ENCODE data around the gene PEPD.

The PEPD gene

DNA sequence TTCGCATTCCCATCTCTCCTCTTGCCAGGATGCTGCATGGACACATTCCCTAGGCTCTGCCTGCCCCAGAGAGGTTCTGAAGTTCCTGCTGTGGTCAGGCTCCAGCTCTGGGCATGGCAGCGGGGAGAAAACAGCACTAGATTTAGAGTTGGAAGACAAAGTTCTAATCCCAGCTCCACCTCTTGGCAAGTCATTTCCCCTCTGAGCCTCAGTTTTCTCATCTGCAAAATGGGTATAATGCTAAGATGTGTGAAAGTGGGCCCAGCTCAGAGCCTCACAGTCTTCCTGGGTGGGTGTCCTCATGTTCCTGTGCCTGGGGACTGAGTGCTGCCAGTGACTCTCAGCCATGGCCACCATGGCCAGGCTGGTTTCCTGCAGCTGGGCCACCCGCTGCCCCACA lies 9.6 kb downstream of the PEPD start:
- DNase-seq (ENCODE audit: low read depth in 2 of 2): no peak

DNA sequence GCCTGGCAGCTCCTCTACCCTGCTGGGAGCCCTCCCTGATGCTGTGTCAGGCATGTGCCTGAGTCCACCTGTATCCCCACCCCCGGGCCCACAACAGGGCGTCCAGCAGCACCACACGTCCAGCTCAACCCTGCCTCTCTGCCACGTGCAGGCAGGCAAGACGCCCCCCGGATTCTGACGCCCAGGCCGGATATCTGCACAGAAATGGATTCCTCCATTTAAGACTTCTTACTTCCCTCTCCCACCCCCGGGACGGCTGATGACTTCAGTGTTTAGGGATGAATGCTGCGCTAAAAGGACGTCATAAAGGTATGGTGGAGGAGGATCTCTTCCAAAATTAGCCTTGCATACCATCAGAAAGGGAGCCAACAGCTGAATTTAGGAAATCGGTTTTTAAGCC lies 10.2 kb downstream of the PEPD start:
- DNase-seq (ENCODE audit: low read depth in 2 of 2): no peak

DNA sequence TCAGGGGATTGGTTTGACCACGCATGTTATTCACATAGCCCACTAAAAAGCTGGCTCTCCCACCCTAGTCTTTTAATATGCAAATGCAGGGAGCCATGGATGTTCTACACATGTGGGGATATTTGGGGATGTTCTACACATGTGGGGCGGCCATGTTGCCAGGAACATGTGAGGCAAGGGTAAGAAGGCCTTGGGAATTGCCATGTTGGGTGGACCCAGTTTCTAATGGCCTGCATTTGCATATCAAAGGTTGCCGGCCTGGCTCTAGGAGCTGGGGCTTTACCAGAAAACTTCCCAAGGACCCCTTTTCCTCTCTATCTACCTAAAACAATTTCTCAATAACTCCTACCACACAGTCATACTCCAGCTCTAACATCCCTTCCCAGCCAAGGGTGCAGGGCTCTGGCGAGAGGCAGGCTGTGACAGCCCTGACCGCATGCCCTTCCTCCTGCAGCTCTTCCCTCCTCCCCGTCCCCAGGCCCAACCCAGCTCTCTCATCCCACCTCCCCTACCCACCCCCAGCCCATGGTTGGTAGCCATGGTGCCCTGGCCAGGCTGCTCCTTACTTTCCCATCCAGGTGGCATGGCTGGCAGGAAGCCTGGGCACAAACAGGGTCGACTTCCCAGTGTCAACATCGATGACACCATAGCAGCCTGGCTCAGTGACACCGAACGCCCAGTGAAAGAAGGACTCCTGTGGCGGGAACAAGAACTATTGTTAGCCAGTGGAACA lies 11.0 kb downstream of the PEPD start:
- no peak for DNase-seq (ENCODE audit: low read depth in 2 of 2)

DNA sequence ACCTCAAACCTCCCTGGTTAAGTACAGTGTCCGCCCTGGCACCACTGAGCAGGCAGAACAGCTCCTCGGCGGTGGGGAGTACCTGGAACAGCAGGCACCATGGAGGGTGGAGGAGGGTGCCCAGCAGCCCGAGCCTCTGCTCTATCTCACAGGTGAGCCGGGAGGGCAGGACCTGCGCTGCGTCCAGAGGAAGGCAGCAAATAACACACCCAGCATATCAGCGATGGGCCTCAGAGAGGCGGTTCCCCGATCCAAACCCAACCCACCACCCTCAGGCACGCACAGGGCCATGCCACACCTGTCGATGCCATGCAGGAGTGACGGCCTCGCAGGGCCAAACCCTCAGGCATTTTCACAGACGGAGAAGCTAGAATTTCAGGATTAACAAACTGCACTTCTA lies 11.8 kb downstream of the PEPD start:
- DNase-seq (ENCODE audit: low read depth in 2 of 2): no peak

DNA sequence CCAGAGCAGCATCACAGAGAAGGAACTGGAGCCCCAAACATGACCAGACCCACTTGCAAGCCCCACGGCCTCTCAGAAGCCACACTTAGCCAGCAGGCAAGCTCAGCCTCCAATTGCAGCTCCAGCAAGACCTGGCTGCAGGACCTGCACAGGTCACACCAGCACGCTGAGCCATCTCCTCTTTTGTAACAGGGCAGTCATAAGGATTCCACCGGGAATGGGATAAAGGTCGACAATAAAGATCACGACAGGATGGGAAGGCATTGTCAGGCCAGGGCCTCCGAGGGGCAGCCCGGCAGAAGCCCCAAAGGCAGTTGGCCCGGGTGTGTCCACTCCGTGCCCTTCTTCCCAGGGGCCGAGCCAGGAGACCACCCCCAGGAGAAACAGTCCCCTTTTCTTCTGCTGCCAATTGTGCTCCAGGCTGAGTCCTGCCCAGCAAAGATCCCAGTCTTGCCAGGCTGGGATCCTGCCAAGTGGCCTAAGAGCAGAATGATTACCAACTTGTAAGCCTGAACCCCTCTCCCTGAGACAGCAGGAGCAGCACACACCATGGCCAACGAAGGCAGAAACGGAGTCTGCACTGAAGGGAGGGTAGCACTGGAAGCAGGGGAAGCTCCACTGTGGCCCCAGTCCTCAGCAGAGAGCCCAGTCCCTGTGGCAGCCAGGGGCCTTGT lies 12.5 kb downstream of the PEPD start:
- no peak for DNase-seq (ENCODE audit: low read depth in 2 of 2)

DNA sequence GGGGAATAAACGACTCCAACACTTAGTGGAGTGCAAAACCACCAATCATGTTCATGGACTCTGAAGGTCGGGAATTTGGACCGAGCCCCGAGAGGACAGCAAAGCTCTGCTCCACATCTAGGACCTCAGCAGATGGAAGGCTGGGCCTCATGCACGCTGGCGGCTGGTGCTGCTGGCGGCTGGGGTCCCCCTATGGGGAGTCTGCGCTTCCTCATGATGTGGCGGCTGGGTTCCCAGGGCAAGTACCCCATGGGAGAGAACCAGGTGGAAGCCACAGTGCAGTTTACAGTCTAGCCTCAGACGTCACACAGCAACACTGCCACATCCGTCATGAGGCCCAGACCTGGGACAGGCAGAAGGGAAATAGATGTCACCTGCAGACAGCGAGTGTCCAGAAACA lies 13.2 kb downstream of the PEPD start:
- DNase-seq (ENCODE audit: low read depth in 2 of 2): no peak

DNA sequence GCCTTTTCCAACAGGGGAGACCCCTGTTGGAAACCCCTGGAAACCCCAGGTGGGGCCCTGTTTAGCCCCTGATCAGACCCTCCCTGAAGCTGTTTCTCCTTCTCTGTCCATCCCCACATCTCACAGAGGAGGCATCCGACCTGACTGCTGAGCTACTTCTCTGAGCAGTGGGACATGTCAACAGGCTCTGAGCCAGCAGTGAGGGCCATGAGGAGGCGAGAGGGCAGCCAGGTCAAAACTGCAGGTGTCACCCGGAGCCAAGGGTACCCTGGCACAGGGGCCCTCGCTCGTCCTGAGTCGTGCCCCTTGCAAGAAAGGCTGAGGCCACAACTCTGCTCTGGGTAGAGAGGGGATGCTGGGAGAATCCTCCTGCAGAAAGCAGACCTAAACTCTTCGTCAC lies 13.6 kb downstream of the PEPD start:
- DNase-seq (ENCODE audit: low read depth in 2 of 2): no peak

DNA sequence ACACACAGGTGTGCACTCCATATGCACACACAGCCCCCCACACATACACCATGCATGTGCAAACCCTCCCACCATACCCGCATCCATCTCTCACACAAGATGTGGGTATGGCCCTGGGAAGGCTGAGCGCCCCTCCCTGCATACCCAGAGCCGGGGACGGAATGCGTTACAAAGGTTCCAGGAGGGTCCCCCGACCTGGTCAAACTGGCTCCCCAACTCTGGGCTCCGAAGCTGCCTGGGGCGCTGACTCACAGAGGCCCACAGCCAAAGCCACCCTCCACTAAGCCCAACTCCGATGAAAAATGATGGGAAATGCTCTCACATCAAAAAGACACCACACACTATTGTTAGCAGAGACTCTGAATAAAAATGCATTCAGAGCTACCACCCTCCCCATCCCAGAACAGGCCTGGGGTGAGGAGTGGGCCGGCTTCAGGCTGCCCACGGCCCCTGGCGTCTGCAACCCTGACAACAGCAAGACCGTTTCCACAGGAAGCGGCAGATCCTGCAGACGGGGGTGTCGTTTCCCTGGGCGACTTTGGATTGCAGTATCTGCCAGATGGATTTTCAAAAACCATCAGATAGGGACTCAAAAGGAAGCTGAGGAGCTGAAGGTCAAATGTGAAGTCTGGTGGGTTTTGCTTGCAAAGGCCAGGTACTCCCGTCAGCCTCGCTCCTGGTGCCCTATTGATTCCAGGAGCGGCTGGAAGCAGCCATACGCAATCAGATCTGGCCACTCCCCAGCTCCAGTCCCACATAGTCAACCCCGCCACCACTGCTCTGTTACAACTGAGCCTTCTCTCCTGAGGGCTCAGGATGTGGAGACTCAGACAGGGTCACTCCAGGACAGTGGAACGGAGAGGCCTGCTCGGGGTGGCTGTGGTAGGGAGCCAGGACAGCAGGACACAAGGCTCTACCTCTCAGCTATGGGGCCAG lies 14.3 kb downstream of the PEPD start:
- no peak for DNase-seq (ENCODE audit: low read depth in 2 of 2)

DNA sequence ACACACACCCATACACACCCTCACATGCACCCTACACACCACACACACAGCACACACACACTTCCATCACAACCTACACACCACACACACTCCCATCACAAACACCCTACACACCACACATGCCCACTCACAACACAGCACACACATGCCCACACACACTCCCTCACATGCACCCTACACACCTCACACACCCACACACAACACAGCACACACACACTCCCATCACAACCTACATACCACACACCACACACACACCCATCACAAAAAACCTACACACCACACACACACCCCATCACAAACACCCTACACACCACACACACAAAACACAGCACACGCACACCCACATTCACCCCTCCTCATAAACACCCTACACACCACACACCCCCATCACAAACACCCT lies 15.1 kb downstream of the PEPD start:
- no peak for DNase-seq (ENCODE audit: low read depth in 2 of 2)

DNA sequence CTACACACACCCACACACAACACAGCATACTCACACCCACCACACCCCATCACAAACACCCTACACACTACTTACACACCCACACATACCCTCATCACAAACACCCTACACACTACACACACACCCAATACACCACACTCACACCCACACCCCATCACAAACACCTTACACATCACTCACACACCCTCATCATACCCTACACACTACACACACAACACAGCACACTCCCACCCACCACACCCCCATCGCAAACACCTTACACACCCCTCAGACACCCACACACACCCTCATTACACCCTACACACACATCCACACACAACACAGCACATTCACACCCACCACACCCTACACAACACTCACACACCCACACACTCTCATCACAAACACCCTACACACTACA lies 15.8 kb downstream of the PEPD start:
- no peak for DNase-seq (ENCODE audit: low read depth in 2 of 2)

DNA sequence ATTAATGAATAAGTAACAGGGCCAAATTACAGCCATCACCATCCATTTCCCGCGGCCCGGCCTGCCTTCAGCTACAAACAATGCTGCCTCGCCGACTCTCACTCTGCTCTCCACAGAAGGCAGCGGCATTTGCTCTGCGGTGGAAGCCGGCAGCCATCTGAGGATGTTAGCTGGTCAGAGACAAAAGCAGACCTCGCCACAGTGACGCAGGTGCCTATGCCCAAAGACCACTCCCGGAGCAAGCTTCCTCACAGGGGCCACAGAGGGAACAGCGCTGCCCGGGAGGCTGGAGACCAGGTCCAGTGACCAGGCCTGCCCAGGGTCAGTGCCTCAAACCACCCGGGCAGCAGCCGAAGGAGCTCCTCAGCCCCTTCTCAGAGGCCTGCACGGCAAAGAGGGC lies 16.4 kb downstream of the PEPD start:
- no peak for DNase-seq (ENCODE audit: low read depth in 2 of 2)

DNA sequence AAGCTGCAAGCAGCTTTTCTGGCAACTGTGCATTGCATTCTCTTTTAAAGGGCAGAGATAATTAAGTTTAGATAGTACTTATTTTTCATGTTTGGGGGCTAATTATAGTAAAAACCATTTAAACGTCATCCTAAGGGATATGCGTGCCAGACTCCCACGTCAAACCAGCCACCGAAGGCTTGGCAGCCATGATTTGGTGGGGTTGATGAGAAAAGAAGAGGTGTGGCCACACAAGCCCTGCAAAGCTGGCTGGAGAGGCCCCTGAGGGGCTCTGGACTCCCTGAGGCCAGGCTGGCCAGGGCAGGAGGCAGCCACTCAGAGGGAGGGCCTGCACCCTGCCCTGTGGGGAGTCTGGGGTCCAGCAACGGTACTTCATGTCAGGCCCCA lies 17.5 kb downstream of the PEPD start:
- no peak for DNase-seq (ENCODE audit: low read depth in 2 of 2)

DNA sequence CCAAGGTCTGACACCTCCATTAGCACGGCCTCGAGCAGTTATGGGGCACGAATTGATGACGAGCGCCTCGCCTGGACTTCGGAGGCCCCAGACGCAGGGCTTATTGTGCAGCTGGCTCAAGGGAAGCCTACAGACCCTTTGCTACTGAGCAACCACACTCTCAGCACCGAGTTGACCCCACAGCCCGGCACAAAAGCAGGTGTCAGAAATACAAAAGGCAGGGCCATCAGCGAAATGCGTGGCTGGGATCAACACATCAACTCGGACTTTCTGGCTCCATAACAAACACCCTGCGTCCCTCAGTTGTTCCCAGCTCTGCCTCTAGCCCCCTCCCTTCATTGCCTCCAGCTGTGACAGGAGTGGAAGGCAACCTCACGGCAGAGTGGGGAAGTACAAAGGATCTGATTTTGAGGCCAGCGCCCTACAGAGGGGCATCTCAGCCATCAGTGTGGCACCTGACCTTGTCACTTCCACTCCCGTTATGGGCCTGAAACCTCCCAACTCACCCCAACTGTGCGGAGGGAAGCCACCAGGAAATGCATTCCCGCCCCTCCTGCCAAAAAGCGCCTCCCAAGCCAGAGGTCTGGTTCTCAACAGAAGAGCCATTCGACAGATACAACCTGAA lies 18.0 kb downstream of the PEPD start:
- no peak for DNase-seq (ENCODE audit: low read depth in 2 of 2)

DNA sequence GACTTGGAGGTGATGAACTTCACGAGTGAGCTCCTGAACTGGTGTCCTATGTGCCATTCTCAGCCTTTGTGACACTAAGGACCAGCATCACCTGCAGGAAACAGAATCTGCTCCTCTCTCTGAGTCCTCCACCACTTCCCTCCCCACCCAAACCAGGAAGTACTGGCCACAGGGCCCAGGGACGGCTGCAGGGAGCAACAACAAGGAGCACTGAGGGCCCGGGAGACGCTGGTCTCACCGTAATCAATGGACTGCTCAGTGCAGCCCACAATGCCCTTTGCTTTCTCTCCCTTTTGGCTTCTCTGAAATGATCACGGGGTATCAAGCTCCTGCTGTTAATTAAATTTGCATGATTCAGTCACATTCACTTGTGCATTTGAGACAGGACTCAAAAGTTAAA lies 18.6 kb downstream of the PEPD start:
- DNase-seq (ENCODE audit: low read depth in 2 of 2): no peak

DNA sequence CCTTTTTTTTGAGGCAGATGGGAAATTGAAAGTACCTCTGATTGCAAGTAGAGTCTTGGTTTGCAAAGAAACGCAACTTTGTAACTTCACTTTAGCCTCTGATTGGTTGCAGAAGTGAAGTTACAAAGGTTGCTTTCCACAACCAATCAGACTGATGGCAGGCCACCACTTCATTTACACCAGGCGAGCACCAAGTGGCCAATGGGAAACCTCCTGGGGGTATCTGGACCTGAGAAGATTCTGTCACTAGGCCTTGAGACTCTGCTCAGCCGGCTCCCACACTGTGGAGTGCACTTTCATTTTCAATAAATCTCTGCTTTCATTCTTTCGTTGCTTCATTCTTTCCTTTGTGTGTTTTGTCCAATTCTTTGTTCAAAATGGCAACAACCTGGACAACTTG lies 19.1 kb downstream of the PEPD start:
- DNase-seq (ENCODE audit: low read depth in 2 of 2): no peak

DNA sequence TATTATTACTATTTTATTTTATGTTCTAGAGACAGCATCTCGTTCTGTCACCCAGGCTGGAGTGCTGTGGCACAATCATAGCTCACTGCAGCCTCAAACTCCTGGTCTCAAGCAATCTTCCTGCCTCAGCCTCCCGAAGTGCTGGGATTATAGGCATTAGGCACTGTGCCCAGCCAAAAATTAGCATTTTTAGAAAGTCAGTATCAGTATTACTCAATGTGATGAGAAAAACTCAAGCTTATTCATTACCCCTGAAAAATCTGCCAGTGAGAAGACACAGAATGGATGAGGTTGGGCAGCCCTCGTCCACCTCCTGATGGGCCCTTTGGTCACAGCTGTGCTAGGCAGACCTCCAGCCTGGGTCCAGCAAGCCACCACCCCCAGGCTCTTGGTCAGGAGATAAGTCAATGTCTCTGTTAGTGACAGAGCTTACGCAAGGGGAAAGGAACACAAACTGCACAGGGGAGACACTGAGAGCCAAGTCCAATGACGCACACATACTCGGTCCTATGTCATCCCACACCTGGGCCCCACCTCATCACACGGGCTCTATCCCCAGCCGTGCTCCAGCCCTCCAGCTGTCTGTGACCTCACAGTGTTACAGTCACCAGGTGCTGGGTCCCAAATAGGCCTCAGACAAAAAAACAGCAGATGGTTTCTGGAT lies 19.8 kb downstream of the PEPD start:
- DNase-seq (ENCODE audit: low read depth in 2 of 2): no peak

DNA sequence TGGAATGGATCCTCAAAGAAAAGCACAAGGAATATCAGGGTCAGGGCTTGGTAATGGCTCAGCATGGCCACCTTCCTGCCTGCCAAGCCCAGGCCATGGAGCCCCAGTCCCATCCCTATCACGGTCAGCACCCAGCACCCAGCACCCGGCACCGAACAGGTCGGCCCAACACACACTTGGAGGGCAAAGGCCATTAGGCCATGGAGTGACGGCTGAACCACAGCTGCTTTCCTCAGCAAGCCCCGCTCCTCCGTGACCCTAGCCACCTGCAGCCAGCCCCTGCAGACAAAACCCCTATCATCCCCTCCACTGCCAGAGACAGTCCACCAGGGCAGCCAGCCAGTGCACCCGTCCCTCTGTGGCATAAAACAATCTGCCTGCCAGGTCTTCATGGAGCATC lies 20.6 kb downstream of the PEPD start:
- no peak for DNase-seq (ENCODE audit: low read depth in 2 of 2)

DNA sequence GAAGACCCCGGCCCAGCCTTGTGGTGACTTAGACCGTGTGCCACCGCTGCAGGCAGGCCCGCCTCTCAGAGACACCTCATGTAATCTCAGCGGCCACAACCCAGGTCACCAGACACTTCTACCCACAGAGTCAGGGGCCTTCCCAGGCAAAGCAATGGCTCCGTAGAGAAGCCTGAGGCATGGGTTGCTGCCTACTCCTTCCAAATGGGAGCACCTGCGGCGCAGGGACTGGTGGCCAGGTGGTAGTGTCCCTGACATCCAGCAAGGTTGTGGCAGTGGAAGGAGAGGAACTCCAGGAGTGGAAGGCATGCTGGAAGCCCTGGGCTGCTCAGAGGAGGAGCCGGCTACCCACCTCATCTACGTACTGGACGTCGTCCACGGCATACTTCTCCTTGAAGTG lies 21.0 kb downstream of the PEPD start:
- no peak for DNase-seq (ENCODE audit: low read depth in 2 of 2)

DNA sequence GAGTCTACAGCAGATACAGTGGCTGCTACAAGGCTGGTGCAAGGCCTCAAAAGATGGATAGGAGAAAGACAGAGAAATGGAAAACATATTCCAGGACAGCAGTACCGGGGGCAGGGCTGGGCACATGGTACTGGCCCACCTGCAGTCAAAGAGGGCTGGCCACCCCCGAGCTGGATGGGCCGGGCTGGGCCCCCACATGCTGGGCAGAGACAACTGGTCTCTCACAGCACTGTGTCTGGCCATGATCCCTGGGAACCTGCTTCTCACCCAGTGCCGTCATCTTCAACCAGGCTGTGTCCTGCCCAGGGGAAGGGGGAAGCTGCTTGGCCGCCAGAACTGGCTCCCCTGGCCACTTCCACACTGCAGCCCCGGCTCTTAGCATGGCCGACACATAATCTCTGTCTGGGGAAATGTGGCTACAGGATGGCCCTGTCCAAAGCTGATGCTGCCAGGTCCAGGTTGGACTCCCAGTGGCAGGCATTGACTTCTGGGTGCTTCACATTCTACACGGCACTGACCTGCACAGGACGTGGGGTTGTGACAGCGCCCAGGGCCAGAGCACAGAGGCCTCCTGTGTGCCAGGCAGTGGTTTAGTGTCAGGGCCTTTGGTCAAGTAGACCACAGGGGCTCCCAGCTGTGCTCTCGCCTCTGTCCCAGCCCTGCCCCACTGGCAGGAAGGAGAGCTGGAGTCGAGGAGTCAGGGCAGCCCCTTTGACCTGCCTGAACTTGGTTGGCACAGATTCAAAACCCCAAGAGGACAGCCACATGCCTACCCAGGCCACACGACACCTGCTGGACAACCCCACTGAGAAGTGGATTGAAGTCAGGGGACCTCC lies 21.7 kb downstream of the PEPD start:
- no peak for DNase-seq (ENCODE audit: low read depth in 2 of 2)

DNA sequence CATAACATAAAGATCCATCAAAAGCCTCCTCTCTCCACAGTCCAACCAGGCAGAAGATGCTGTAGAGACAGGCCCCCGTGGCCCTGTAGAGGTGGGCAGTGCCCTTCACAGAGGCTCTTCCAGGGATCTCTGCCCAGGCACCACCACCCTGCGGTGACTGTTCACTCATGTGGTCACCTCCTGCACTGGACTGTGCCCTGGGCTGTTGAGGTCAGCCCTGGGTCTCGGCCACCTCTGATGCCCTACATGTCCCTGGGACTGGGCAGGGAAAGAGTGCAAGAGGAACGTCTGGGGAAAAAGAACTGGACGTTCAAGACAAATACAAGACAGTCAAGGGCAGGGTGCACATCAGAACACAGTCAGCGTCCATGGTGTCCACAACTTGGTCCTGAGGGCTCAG lies 22.3 kb downstream of the PEPD start:
- no peak for DNase-seq (ENCODE audit: low read depth in 2 of 2)
